B cell (primary cell): ENCODE data around the gene RAPGEF1. TPM values are rescaled to one million over a fixed set of nuclear protein-coding genes. Genes with fewer than 3 reads are reported as not detected.

ENCODE experiments used
- ATAC-seq: fragments of 200-7000 bp; cut with Tn5 transposase; one replicate; pipeline ENCODE4 v1.10.0; 2021; ENCODE audit warnings: low read depth, mild to moderate bottlenecking, moderate number of reproducible peaks, moderate library complexity
- CTCF ChIA-PET: fragments of 350-600 bp; sonication (Branson Sonifier 250); formaldehyde crosslinking; loops from one replicate; lab custom pipeline; 2021; ENCODE audit warnings: antibody characterized with exemption, inconsistent platforms; lab: Charles Lee
- POLR2A ChIA-PET: fragments of 350-600 bp; sonication (Branson Sonifier 250); formaldehyde crosslinking; loops from one replicate; lab custom pipeline; 2021; ENCODE audit warnings: antibody characterized with exemption; lab: Charles Lee
- DNase-seq: peaks from one replicate; pipeline ENCODE4 v3.0.0; 2013
- H2AFZ ChIP-seq: 2 replicates; pipeline ENCODE4 v1.6.1; 2012; ENCODE audit warnings: mild to moderate bottlenecking, low read depth, low read length; ENCODE audit not compliant: insufficient read depth, poor library complexity, severe bottlenecking
- H3K27ac ChIP-seq, 2 donors: 1 replicate in 1 of 2; 2 replicates in 1 of 2; pipeline ENCODE4 v1.5.1; 2012 to 2013; ENCODE audit warnings: low read length in 2 of 2, mild to moderate bottlenecking in 2 of 2, moderate library complexity in 1 of 2
- H3K27me3 ChIP-seq, 4 experiments: fragments of 200-600 bp in 1 of 4; sonication (generic) in 1 of 4; replicated peaks in 1 of 4; 1 replicate in 2 of 4; 2 replicates in 2 of 4; pipeline versions ENCODE4 v1.6.1 to v1.7.0; 2013 to 2016; ENCODE audit warnings: low read length in 3 of 4, mild to moderate bottlenecking in 2 of 4, mixed read lengths in 1 of 4, moderate library complexity in 1 of 4; ENCODE audit not compliant: insufficient read depth in 4 of 4, control insufficient read depth in 3 of 4; ENCODE audit errors: control extremely low read depth in 1 of 4
- H3K36me3 ChIP-seq, 2 experiments: replicated peaks in 1 of 2; 1 replicate in 1 of 2; 2 replicates in 1 of 2; pipeline versions ENCODE4 v1.6.1 to v1.7.1; 2013; ENCODE audit warnings: low read length in 1 of 2; ENCODE audit not compliant: insufficient read depth in 2 of 2, control insufficient read depth in 1 of 2; ENCODE audit errors: control extremely low read depth in 1 of 2, extremely low read depth in 1 of 2
- H3K4me1 ChIP-seq, 2 donors: fragments of 200-600 bp in 1 of 2; sonication (generic) in 1 of 2; 1 replicate in 1 of 2; 2 replicates in 1 of 2; pipeline versions ENCODE4 v1.5.1 to v1.6.1; 2013 to 2017; ENCODE audit warnings: low read length in 2 of 2; ENCODE audit not compliant: control insufficient read depth in 2 of 2, insufficient read depth in 2 of 2
- H3K4me2 ChIP-seq: replicated peaks from 2 replicates; pipeline ENCODE3; 2012; ENCODE audit warnings: mild to moderate bottlenecking, low read depth, low read length; ENCODE audit not compliant: poor library complexity, severe bottlenecking
- H3K4me3 ChIP-seq, 5 experiments: fragments of 200-600 bp in 1 of 5; sonication (generic) in 1 of 5; 1 replicate in 3 of 5; 2 replicates in 2 of 5; pipeline versions ENCODE4 v1.5.1 to v1.7.0; 2011 to 2016; ENCODE audit warnings: low read length in 4 of 5, mild to moderate bottlenecking in 4 of 5, low read depth in 2 of 5, control low read depth in 1 of 5, moderate library complexity in 1 of 5; ENCODE audit not compliant: insufficient read depth in 1 of 5; ENCODE audit errors: control extremely low read depth in 1 of 5, extremely low read depth in 1 of 5
- H3K79me2 ChIP-seq: fragments of 200-600 bp; sonication (generic); one replicate; pipeline ENCODE4 v1.6.0; 2016; ENCODE audit warnings: low read length; ENCODE audit not compliant: control insufficient read depth, insufficient read depth
- H3K9ac ChIP-seq: fragments of 200-600 bp; sonication (generic); 2 replicates; pipeline ENCODE4 v1.6.1; 2017; ENCODE audit warnings: mild to moderate bottlenecking, low read length, moderate library complexity
- H3K9me3 ChIP-seq, 3 donors: one replicate each; pipeline versions ENCODE4 v1.6.1 to v1.7.1; 2013; ENCODE audit warnings: low read length in 2 of 3; ENCODE audit not compliant: control insufficient read depth in 2 of 3, insufficient read depth in 1 of 3; ENCODE audit errors: control extremely low read depth in 1 of 3
- H4K20me1 ChIP-seq: 2 replicates; pipeline ENCODE4 v1.6.0; 2012; ENCODE audit warnings: mild to moderate bottlenecking, low read length; ENCODE audit not compliant: insufficient read depth, control insufficient read depth, poor library complexity, severe bottlenecking
- H3K27ac Mint-ChIP-seq: one replicate; pipeline ENCODE4 v1.8.0; 2021; ENCODE audit warnings: mixed read lengths
- H3K27me3 Mint-ChIP-seq: one replicate; pipeline ENCODE4 v1.8.0; 2021; ENCODE audit warnings: mixed read lengths
- H3K4me1 Mint-ChIP-seq: one replicate; pipeline ENCODE4 v1.8.0; 2021; ENCODE audit warnings: mixed read lengths
- H3K4me3 Mint-ChIP-seq: one replicate; pipeline ENCODE4 v1.8.0; 2021; ENCODE audit warnings: mixed read lengths
- H3K9me3 Mint-ChIP-seq: one replicate; pipeline ENCODE4 v1.8.0; 2022; ENCODE audit warnings: mixed read lengths; ENCODE audit not compliant: insufficient read depth
- CTCF ChIP-seq: fragments of 200-600 bp; IDR thresholded peaks from one replicate; pipeline ENCODE4 v1.8.0; 2022; ENCODE audit warnings: antibody characterized with exemption, mild to moderate bottlenecking
- EZH2 ChIP-seq: IDR thresholded peaks from 2 replicates; pipeline ENCODE4 v1.6.1; 2012; ENCODE audit warnings: borderline replicate concordance, low read depth, mild to moderate bottlenecking, moderate library complexity, low read length; ENCODE audit not compliant: insufficient read depth, poor library complexity, severe bottlenecking
- WGBS: methylation state at CpG from one replicate; pipeline ENCODE4 v1.1.5; 2013; ENCODE audit warnings: missing lambda C conversion rate; ENCODE audit not compliant: insufficient coverage; 5-methylcytosine and 5-hydroxymethylcytosine counted together
- intact Hi-C: fragments of 100-400 bp; cut with micrococcal nuclease; formaldehyde crosslinking; loops from one replicate; pipeline ENCODE4 v1.10.0; 2022
- polyA plus RNA-seq: library from polyadenylated mRNA; depleted of rRNA; stranded (reverse); fragments of >200 nt; gene quantifications from 2 replicates; pipeline ENCODE4 v1.2.3, GENCODE V29; 2012
- total RNA-seq, 2 donors: library from RNA; stranded (reverse); fragments of 120-200 nt in 1 of 2; gene quantifications; 1 replicate in 1 of 2; 2 replicates in 1 of 2; pipeline versions ENCODE4 v1.2.3 to v1.2.4, GENCODE V29; 2013 to 2022

Gene RAPGEF1
- total and polyA plus RNA-seq, 2 donors (not counting 1 experiment from before 2014, with no cell fraction given): 134 to 447 TPM

GRCh38 chr9:131744720-131745201 lies 4.9 kb upstream of the RAPGEF1 start:
- no peak for ATAC-seq
- Histone ChIP-seq H3K27ac (no peak overlapping the region), H3K9ac (no peak overlapping the region), H3K4me3 (no peak overlapping the region), H2AFZ (no peak overlapping the region), H3K4me1 (peaks cover 20 to 23% of the 10 kb centered on the region in 2 donors), H3K27me3 (no peaks in the 10 kb centered on the region), H3K79me2 (peaks cover 9% of the 10 kb centered on the region), H3K9me3 (no peaks in the 10 kb centered on the region), H3K4me2 (no peak overlapping the region), H4K20me1 (no peaks in the 10 kb centered on the region), H3K36me3 (no peaks in the 10 kb centered on the region)
- POLR2A ChIA-PET: interaction anchor here (1.2 to 2.8 kb wide), 4 partner anchors 13 to 159 kb away, joined by 3 to 9 read pairs (median 4); no protein-coding TSS in a partner anchor
- Mint-ChIP-seq H3K4me1 (peaks cover 36% of the 10 kb centered on the region), H3K9me3 (no peaks in the 10 kb centered on the region), H3K27ac (peak overlapping the region; percentile 93), H3K27me3 (no peaks in the 10 kb centered on the region), H3K4me3 (no peak overlapping the region)
- no peak for DNase-seq
- CTCF ChIA-PET: interaction anchor here (0.8 to 15.1 kb wide), 25 partner anchors 8 to 524 kb away, joined by 3 to 263 read pairs (median 6); partner anchors contain the start of gene POMT1
- 100% methylated on average over 3 of the region's 8 CpGs for WGBS
- TF ChIP-seq EZH2 (no peak), CTCF (no peak)
- intact Hi-C loops: loop anchor here (5.0 to 10.0 kb wide), 2 partner anchors 240 to 372 kb away; partner anchors contain the start of gene POMT1

GRCh38 chr9:131744171-131744719 lies 4.4 kb upstream of the RAPGEF1 start:
- Mint-ChIP-seq H3K4me1 (peaks cover 36% of the 10 kb centered on the region), H3K4me3 (peak overlapping the region; percentile 35), H3K27me3 (no peaks in the 10 kb centered on the region), H3K27ac (peak overlapping the region; percentile 93), H3K9me3 (no peaks in the 10 kb centered on the region)
- peak overlapping the region; percentile 44 for H3K4me2 ChIP-seq
- TF ChIP-seq EZH2 (no peak), CTCF (no peak)
- no peaks in the 10 kb centered on the region for H4K20me1 ChIP-seq
- H3K27me3 ChIP-seq: no peaks in the 10 kb centered on the region
- H3K9ac ChIP-seq: no peak overlapping the region
- intact Hi-C loops: loop anchor here (10.0 kb wide), 1 partner anchor 239 kb away; the partner anchor contains the start of gene POMT1
- ChIA-PET CTCF (interaction anchor here (0.8 to 15.1 kb wide), 27 partner anchors 8 to 525 kb away, joined by 3 to 263 read pairs (median 6); partner anchors contain the start of gene POMT1), POLR2A (interaction anchor here (0.5 to 2.8 kb wide), 7 partner anchors 11 to 701 kb away, joined by 3 to 9 read pairs (median 3); no protein-coding TSS in a partner anchor)
- no peak overlapping the region for H3K4me3 ChIP-seq
- H3K27ac ChIP-seq: peak overlapping the region in 1 of 2 donors; percentile 61
- peaks cover 10% of the 10 kb centered on the region for H3K79me2 ChIP-seq
- H3K4me1 ChIP-seq: peaks cover 20 to 23% of the 10 kb centered on the region in 2 donors
- no peaks in the 10 kb centered on the region for H3K36me3 ChIP-seq
- peak; percentile 69 for DNase-seq
- peak overlapping the region; percentile 62 for H2AFZ ChIP-seq
- peak; percentile 26 for ATAC-seq
- no peaks in the 10 kb centered on the region for H3K9me3 ChIP-seq
- 64% methylated on average over 2 of the region's 9 CpGs for WGBS
